Measurements from ENCODE around the gene ROBO4.

Gene ROBO4

GRCh38 chr11:124839128-124839971, 58.3 kb downstream of the ROBO4 start:
- peak; percentile 18 for DNase-seq

DNA sequence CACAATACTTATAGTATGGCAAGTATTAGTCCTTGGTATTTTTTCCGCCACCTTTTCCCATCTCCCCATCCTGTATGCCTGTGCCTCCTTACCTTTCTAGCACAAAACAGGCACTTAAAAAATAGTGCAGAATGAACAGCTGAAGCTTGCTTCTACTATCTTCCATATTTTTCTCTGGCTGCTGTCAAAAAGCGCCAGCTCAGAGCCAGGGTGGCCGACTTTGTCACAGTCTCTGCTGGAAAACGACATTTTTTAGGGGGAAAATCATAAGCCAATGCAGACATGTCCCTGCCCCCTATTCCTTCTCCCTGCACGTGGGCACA, 58.9 kb downstream of the ROBO4 start:
- no peak for DNase-seq

GRCh38 chr11:124837491-124837856, 60.2 kb downstream of the ROBO4 start:
- no peak for DNase-seq

DNA sequence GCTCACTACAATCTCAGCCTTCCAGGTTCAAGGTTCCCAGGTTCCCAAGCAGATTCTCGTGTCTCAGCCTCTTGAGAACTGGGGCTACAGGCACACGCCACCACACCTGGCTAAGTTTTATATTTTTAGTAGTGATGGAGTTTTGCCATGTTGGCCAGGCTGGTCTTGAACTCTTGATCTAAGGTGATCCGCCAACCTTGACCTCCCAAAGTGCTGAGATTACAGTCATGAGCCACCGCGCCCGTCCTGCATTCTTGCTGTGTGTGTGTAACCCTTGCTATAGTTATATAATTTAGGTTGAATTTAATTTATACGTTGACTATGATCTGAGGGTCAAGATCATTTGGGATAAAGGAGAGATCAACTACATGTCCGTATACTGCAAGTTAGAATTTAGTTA, 61.7 kb downstream of the ROBO4 start:
- no peak for DNase-seq

DNA sequence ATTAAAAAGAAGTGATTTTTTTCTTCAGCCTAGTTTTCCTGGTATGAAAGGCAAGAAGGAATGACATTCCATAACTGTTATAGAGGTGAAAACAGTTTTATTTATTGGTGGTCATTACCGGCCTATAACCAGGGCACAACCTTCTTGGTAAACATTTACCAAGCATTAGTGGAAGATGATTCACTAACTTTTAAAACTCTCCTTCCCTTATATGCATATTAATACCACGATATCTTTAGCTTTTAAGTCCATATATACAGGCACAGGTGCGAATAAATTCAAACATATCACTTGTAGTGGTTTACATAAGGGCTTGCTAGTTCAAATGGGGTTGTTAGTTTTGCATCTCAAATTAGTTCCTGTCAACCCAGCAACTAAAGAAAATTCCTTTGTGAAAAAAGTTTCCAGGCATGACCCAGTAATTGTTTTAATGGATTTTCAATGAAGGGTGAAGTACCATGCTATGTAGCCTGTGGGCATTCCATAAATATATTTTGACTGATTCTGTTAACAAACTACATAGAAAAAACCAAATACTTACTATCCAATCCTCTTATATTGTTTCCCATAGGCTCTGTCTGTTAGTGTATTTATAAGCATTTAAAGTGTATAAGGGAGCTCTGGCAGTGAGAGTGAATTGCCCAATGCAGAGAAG, 63.0 kb downstream of the ROBO4 start:
- DNase-seq = no peak
